NOMO-1 treated with dmso at 0.1 percent for 144 hours (cell line): ENCODE measurements around the gene TBC1D5.
A peak's percentile ranks its signal among the peaks of the same experiment; 100 is the strongest.
"Not testable (repeated sequence)": the region's sequence is repeated elsewhere in the genome, so short reads cannot be mapped to it uniquely, and the experiment has no call there.

Experiments used
- DNase-seq: peaks from one replicate; lab custom pipeline; 2025; ENCODE audit not compliant: unreplicated experiment; lab: John Stamatoyannopoulos, UW

Gene TBC1D5

GRCh38 chr3:17648630-17649355 is 93.6 kb downstream of the TBC1D5 start:
- not testable (repeated sequence) for DNase-seq

DNA sequence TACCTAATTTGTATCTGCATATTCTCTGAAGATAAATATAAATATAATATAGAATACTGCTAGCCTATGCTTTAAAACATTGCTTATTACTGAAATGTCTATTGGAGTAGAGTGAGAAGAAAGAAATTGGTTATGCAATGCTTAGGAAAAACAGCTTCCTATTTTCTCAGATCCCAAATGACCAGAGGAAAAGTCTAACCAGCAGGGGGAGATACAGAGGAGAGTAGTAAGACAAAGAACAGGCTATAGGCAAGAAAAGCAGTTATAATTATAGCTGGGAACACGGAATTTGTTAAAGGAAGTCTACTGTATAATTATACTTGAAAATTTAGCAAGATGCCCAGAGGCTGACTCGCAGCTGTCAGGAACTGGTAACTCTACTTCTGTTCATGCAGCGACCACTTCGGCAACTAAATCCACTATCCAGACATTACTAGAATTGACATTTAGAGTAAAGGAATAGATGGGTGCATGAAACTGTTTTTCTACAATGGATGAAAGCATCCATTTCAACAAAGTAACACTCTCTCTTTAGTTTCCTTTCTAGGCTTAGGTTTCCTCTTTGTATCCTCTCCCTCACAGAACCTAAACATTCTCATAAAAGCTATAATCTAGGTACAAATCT is 97.2 kb downstream of the TBC1D5 start:
- DNase-seq: peak; percentile 31

DNA sequence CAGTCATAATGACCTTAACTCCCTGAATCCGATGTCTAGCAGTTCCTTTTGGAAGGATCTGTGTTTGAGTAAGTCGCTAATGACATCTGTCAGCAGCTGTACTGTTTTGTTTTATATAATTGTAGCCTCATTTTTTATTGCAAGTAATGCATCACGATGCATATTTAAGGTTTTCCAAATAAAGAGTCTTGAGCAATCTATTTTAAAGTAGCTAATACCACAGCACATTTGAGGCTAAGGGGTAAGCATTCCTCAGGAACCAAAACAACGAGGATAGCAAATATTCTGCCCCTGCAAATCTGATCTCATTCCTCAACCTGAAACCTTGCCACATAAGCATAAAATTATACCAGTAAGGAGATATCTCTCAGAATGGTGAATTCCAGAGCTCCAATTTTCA is 98.7 kb downstream of the TBC1D5 start:
- no peak for DNase-seq

- DNase-seq: no peak
Observed at GRCh38 chr3:17642474-17642873, 100.0 kb downstream of the TBC1D5 start.

- no peak for DNase-seq
Observed at GRCh38 chr3:17640466-17640865, 102.0 kb downstream of the TBC1D5 start.

GRCh38 chr3:17639765-17640164 is 102.7 kb downstream of the TBC1D5 start:
- no peak for DNase-seq

DNA sequence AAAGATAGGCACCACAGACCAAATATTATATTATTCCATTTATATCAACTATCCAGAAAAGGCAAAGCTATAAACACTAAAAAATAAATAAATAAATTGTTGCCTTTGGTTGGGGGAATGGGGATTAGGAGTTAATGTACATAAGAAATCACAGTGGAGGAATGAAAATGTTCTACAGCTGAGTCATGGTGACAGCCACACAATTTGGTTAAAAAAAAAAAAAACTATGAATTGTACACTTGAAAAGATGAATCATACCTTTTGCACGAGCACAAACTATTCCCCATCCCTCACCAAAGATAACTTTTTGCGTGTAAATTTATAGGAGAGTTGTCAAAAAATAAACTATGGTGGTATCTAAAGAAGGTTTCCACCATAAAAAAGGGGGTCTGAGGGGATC is 103.2 kb downstream of the TBC1D5 start:
- DNase-seq: no peak

DNA sequence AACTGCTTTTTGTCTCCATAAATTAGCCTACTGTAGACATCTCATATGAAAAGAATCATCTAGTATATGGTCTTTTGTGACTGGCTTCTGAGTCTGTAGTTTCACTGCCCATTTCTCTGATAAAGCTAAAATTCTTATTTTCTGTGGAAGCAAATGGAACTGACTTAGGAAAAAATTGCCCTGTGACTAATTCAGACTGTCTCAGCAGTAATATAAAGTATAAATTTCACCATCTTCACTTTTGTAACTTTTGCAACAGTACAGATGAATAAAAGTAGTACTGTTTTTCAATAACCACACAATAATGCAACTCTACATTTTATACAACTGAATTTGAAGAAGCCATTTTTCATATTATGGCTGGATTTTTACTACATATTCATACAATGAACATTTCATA is 104.1 kb downstream of the TBC1D5 start:
- peak; percentile 27 for DNase-seq

- not testable (repeated sequence) for DNase-seq
Observed at GRCh38 chr3:17635675-17636074, 106.8 kb downstream of the TBC1D5 start.

DNA sequence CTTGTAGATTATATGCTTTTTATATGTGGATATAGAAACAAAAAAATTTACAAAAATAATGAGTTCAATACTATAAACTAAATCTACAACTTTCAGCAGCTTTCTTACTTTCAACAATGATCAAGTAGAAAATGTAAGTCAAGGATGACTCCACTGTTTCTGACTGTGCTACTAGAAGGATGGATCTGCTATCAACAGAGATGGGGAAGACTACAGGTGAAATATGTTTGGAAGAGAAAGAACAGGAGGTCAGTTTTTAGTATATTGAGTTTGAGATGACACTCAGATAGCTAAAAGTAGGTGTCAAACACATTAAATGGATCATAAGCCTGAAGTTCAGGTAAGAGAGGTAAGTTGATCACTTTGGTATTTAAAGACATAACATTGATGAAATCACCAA is 107.5 kb downstream of the TBC1D5 start:
- no peak for DNase-seq

DNA sequence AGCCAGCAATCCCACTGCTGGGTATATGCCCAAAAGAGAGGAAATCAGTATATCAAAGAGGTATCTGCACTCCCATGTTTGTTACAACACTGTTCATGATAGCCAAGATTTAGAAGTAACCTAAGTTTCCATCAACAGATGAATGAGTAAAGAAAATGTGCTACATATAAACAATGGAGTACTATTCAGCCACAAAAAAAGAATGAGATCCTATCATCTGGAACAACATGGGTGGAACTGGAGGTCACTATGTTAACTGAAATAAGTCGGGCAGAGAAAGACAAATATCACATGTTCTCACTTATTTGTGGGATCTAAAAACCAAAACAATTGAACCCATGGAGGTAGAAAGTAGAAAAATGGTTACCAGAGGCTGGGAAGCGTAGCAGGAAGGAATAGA is 108.2 kb downstream of the TBC1D5 start:
- no peak for DNase-seq

- DNase-seq: peak; percentile 40
Observed at GRCh38 chr3:17632401-17633100, 109.9 kb downstream of the TBC1D5 start.

DNA sequence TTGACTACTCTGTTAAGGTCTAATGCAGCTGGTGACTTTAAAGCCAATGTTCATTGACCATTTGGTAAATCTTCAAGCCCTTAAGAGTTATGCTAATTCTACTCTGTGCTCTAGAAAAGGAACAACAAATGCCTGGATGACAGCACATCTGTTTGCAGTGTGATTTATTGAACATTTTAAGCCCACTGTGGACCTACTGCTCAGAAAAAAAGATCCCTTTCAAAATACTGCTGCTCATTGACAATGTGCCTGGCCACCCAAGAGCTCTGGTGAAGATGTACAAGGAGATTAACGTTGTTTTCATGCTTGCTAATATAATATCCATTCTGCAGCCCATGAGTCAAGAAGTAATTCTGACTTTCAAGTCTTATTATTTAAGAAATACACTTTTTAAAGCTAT is 110.8 kb downstream of the TBC1D5 start:
- no peak for DNase-seq

GRCh38 chr3:17629400-17629799 is 113.0 kb downstream of the TBC1D5 start:
- no peak for DNase-seq

DNA sequence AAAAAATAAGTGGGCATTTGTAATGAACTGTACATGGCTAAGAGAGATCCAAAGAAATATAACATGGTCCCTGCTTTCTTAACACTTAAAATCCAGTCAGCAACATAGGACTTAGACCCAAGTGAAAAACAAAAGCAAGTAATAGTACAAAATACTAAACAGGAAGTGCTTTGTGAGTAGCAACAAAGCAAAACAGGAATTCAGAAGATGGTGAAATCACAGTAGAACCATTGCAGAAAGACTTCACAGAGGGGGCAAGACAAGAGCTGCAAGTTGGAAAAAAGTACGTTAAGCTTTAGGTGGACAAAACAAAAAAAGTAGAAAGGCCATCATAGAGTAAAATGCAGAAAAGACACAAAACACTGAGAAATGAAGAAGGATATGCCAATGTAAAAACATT is 116.0 kb downstream of the TBC1D5 start:
- peak; percentile 15 for DNase-seq

DNA sequence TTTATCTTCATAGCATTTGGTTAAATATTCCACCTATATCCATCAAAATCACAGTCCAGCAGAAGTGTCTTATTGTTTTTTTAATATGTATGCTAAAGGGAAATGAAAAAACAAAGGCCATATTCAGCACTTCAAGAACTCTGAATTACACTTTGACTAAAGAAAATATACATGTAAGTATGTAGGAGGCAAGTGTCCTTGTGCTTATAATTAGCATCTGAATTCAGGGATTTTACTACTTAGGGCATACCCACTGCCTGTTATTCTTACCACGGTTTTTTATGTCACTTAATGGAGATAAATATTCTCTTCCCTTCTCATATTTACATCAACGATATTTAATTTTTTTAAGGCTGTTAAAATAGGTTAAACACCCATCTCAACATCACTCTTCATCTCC is 117.3 kb downstream of the TBC1D5 start:
- no peak for DNase-seq

GRCh38 chr3:17623464-17623863 is 119.0 kb downstream of the TBC1D5 start:
- no peak for DNase-seq

GRCh38 chr3:17619968-17620367 is 122.5 kb downstream of the TBC1D5 start:
- no peak for DNase-seq

DNA sequence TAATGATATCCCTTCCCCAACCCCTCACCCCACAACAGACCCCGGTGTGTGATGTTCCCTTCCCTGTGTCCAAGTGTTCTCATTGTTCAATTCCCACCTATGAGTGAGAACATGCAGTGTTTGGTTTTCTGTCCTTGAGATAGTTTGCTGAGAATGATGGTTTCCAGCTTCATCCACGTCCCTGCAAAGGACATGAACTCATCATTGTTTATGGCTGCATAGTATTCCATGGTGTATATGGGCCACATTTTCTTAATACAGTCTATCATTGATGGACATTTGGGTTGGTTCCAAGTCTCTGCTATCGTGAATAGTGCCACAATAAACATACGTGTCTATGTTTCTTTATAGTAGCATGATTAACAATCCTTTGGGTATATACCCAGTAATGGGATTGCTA is 129.4 kb downstream of the TBC1D5 start:
- DNase-seq: not testable (repeated sequence)

- DNase-seq: no peak
Observed at GRCh38 chr3:17607905-17608304, 134.5 kb downstream of the TBC1D5 start.

- no peak for DNase-seq
Observed at GRCh38 chr3:17605934-17606333, 136.5 kb downstream of the TBC1D5 start.

DNA sequence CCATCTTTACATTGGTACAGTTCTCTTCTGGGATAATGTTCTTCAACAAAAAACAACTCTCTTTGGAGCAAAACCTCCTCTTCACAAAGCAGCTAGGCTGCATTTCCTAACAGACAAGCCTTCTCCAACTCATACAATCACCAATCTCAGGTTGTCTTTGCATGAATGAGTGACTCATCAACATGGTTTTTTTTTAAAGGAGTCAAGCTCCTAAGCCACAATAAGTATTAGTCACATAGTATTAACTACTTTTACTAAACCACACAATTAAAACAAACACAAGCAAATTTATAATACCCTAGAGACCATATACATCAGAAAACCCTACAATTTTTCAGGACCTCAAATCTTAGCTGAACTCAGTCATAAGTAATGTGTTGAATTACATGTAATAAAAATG is 137.4 kb downstream of the TBC1D5 start:
- DNase-seq: no peak
